Endothelial cell of umbilical vein (primary cell): ENCODE data around the gene PRXL2B. TPM values are rescaled to one million over a fixed set of nuclear protein-coding genes. Genes with fewer than 3 reads are reported as not detected.

ENCODE experiments used
- BruUV-seq: library from RNA; stranded (reverse); fragments of 400-500 nt; replicated peaks from 2 replicates; lab custom pipeline; 2021; lab: Mats Ljungman, UMichigan
- CTCF ChIA-PET: fragments of 300-600, 350-600 bp; sonication (Branson Sonifier 250); formaldehyde crosslinking; loops from one replicate; lab custom pipeline; 2021; ENCODE audit warnings: antibody characterized with exemption, inconsistent platforms; lab: Charles Lee
- POLR2A ChIA-PET: fragments of 300-600, 350-600 bp; sonication (Branson Sonifier 250); formaldehyde crosslinking; loops from one replicate; lab custom pipeline; 2021; ENCODE audit warnings: antibody characterized with exemption, inconsistent platforms; lab: Charles Lee
- DNase-seq: peaks from one replicate; pipeline ENCODE4 v3.0.0-alpha.2; 2011; ENCODE audit warnings: low read depth, low spot score
- FAIRE-seq: peaks from 2 replicates; lab custom pipeline; 2011; peaks lifted over from hg19 to GRCh38; lab: Jason Lieb, UNC
- H2AFZ ChIP-seq: 2 replicates; pipeline ENCODE4 v1.6.0; 2012; ENCODE audit warnings: low read depth, low read length, control low read depth, inconsistent platforms
- H3K27ac ChIP-seq: 2 replicates; pipeline ENCODE4 v1.5.1; 2011; ENCODE audit warnings: low read depth, mild to moderate bottlenecking, control low read depth, low read length, moderate library complexity; ENCODE audit not compliant: insufficient read depth
- H3K27me3 ChIP-seq, 2 experiments: 2 replicates each; pipeline versions ENCODE4 v1.6.0 to v1.6.1; 2011; ENCODE audit warnings: low read length in 2 of 2, mixed read lengths in 1 of 2; ENCODE audit not compliant: control insufficient read depth in 2 of 2, insufficient read depth in 2 of 2
- H3K36me3 ChIP-seq, 2 experiments: 2 replicates in 1 of 2; 3 replicates in 1 of 2; pipeline ENCODE4 v1.5.1; 2011; ENCODE audit warnings: low read length in 2 of 2, mild to moderate bottlenecking in 1 of 2, moderate library complexity in 1 of 2; ENCODE audit not compliant: control insufficient read depth in 2 of 2, insufficient read depth in 2 of 2; ENCODE audit errors: extremely low read depth in 1 of 2
- H3K4me1 ChIP-seq: 3 replicates; pipeline ENCODE4 v1.5.1; 2011; ENCODE audit warnings: mild to moderate bottlenecking, low read length; ENCODE audit not compliant: control insufficient read depth, insufficient read depth; ENCODE audit errors: extremely low read depth
- H3K4me2 ChIP-seq: 2 replicates; pipeline ENCODE4 v1.6.1; 2011; ENCODE audit warnings: low read length, control low read depth, mixed read lengths; ENCODE audit not compliant: insufficient read depth
- H3K4me3 ChIP-seq, 3 experiments: fragments of 200-600 bp in 1 of 3; sonication (generic), shearing (Covaris generic) in 1 of 3; replicated peaks in 1 of 3; 2 replicates each; pipeline ENCODE4 v1.5.1; 2011 to 2016; ENCODE audit warnings: control low read depth in 3 of 3, low read length in 3 of 3, mild to moderate bottlenecking in 2 of 3, inconsistent platforms in 1 of 3, low read depth in 1 of 3, moderate library complexity in 1 of 3; ENCODE audit not compliant: insufficient read depth in 1 of 3
- H3K79me2 ChIP-seq: 2 replicates; pipeline ENCODE4 v1.6.0; 2012; ENCODE audit warnings: low read length, inconsistent platforms; ENCODE audit not compliant: control insufficient read depth, insufficient read depth
- H3K9ac ChIP-seq: replicated peaks from 2 replicates; pipeline ENCODE3; 2011; ENCODE audit warnings: low read length, control low read depth; ENCODE audit not compliant: insufficient read depth; ENCODE audit errors: extremely low read depth
- H3K9me1 ChIP-seq: replicated peaks from 3 replicates; pipeline ENCODE4 v1.6.0; 2011; ENCODE audit warnings: mild to moderate bottlenecking, low read length; ENCODE audit not compliant: control insufficient read depth, insufficient read depth; ENCODE audit errors: extremely low read depth
- H3K9me3 ChIP-seq: replicated peaks from 2 replicates; pipeline ENCODE4 v1.5.1; 2012; ENCODE audit warnings: low read length, inconsistent platforms; ENCODE audit not compliant: control insufficient read depth, insufficient read depth
- H4K20me1 ChIP-seq: replicated peaks from 2 replicates; pipeline ENCODE3; 2011; ENCODE audit warnings: mild to moderate bottlenecking, low read length; ENCODE audit not compliant: control insufficient read depth, insufficient read depth; ENCODE audit errors: extremely low read depth
- EZH2 ChIP-seq: IDR thresholded peaks from 2 replicates; pipeline ENCODE4 v1.6.1; 2012; ENCODE audit warnings: borderline replicate concordance, low read depth, mild to moderate bottlenecking, moderate library complexity, low read length, inconsistent platforms; ENCODE audit not compliant: severe bottlenecking
- FOS ChIP-seq: IDR thresholded peaks from 2 replicates; pipeline ENCODE4 v1.6.1; 2011; ENCODE audit warnings: mild to moderate bottlenecking, low read length, moderate library complexity, borderline replicate concordance; ENCODE audit not compliant: insufficient read depth
- GATA2 ChIP-seq: IDR thresholded peaks from 2 replicates; pipeline ENCODE4 v1.7.0; 2011; ENCODE audit warnings: low read depth, mild to moderate bottlenecking, moderate library complexity, mixed read lengths, low read length; ENCODE audit not compliant: insufficient read length, insufficient read depth
- JUN ChIP-seq: IDR thresholded peaks from 2 replicates; pipeline ENCODE4 v1.6.1; 2011; ENCODE audit warnings: borderline replicate concordance, low read depth; ENCODE audit not compliant: insufficient read length, insufficient read depth
- MYC ChIP-seq: IDR thresholded peaks from one replicate; pipeline ENCODE4 v1.6.1; 2011; ENCODE audit warnings: mild to moderate bottlenecking, low read depth, low read length
- POLR2A ChIP-seq: IDR thresholded peaks from 2 replicates; pipeline ENCODE4 v1.6.1; 2012; ENCODE audit warnings: low read depth, mild to moderate bottlenecking, control low read depth, low read length
- POLR2AphosphoS5 ChIP-seq: IDR thresholded peaks from 2 replicates; pipeline ENCODE4 v1.6.1; 2012; ENCODE audit warnings: low read depth, mild to moderate bottlenecking, control low read depth, low read length, moderate library complexity; ENCODE audit not compliant: insufficient read depth
- dilution Hi-C: fragments of 300-500 bp; cut with MboI; formaldehyde crosslinking; loops from one replicate; pipeline ENCODE4 v1.15.0; 2019; ENCODE audit warnings: low sequenced_read_pairs; ENCODE audit not compliant: extremely low pct_ligation_motif_present
- intact Hi-C: fragments of 100-400 bp; cut with micrococcal nuclease; formaldehyde crosslinking; loops from one replicate; pipeline ENCODE4 v1.10.0; 2022
- polyA plus RNA-seq, 4 experiments: library from polyadenylated mRNA; depleted of rRNA in 3 of 4; stranded (reverse) in 3 of 4; unstranded in 1 of 4; fragments of >200 nt; gene quantifications; 2 replicates each; pipeline versions ENCODE4 v1.2.1 to v1.2.3, GENCODE V29; 2011 to 2012; ENCODE audit warnings: missing spikeins in 1 of 4
- total RNA-seq: library from RNA; stranded (reverse); gene quantifications from 2 replicates; pipeline ENCODE4 v1.2.3, GENCODE V29; 2021
- TF ChIP-seq, protein P1 (sequence below): IDR thresholded peaks from 2 replicates; pipeline ENCODE4 v1.6.1; 2011; ENCODE audit not compliant: insufficient read depth, insufficient read length
- TF ChIP-seq, protein P2 (sequence below), 2 donors: IDR thresholded peaks; 1 replicate in 1 of 2; 2 replicates in 1 of 2; pipeline ENCODE4 v1.5.1; 2011; ENCODE audit warnings: low read length in 2 of 2, mild to moderate bottlenecking in 2 of 2, moderate library complexity in 2 of 2, control low read depth in 1 of 2, inconsistent platforms in 1 of 2, low read depth in 1 of 2; ENCODE audit not compliant: insufficient read depth in 1 of 2; ENCODE audit errors: extremely low read depth in 1 of 2

Gene PRXL2B
- total and polyA plus RNA-seq, 2 donors (not counting 3 experiments of a cell fraction or from before 2014, with no cell fraction given) = 29.6 to 55.8 TPM

DNA sequence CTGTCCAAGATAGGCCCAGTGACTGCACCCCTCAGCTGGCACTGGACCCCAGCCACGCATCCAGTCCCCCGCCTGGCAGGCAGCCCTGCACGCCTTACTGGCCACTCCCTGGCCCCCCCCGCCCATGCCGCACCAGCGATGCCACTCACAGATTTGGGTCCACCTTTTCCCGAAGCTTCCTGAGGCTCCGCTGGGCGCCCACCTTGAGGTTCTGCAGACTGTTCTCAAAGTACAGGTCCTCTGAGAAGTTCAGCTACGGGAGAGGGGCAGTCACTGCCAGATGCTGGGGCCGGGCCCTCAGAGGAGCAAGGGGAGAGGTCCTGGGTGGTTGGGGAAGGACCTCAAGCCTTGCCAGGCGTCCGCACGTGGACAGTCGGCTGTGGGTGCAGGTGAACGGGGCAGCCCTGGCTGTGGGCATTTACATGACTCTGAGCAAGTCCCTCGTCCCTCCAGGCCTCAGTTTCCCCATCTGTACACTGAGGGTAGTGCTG, 8.1 kb downstream of the PRXL2B start:
- DNase-seq (no peak), FAIRE-seq (no peak)
- H4K20me1 ChIP-seq = no peaks in the 10 kb centered on the region
- peak overlapping the region; percentile 94 for H2AFZ ChIP-seq
- POLR2A ChIA-PET = no interaction called here
- no TSS peak for BruUV-seq
- H3K4me2 ChIP-seq = no peak overlapping the region
- CTCF ChIA-PET = no interaction called here
- intact Hi-C loops = no loop called here
- peaks cover 8% of the 10 kb centered on the region for H3K4me1 ChIP-seq
- no peak overlapping the region for H3K27ac ChIP-seq
- TF ChIP-seq POLR2A (no peak), FOS (no peak)
- TF ChIP-seq, protein P1, sequence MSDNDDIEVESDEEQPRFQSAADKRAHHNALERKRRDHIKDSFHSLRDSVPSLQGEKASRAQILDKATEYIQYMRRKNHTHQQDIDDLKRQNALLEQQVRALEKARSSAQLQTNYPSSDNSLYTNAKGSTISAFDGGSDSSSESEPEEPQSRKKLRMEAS = no peak
- H3K36me3 ChIP-seq = no peaks in the 10 kb centered on the region
- dilution Hi-C loops = no loop called here
- H3K9me3 ChIP-seq = no peaks in the 10 kb centered on the region
- H3K27me3 ChIP-seq = no peaks in the 10 kb centered on the region
- no peak overlapping the region for H3K9ac ChIP-seq
- H3K79me2 ChIP-seq = no peaks in the 10 kb centered on the region
- no peak overlapping the region for H3K4me3 ChIP-seq
- H3K9me1 ChIP-seq = no peaks in the 10 kb centered on the region

DNA sequence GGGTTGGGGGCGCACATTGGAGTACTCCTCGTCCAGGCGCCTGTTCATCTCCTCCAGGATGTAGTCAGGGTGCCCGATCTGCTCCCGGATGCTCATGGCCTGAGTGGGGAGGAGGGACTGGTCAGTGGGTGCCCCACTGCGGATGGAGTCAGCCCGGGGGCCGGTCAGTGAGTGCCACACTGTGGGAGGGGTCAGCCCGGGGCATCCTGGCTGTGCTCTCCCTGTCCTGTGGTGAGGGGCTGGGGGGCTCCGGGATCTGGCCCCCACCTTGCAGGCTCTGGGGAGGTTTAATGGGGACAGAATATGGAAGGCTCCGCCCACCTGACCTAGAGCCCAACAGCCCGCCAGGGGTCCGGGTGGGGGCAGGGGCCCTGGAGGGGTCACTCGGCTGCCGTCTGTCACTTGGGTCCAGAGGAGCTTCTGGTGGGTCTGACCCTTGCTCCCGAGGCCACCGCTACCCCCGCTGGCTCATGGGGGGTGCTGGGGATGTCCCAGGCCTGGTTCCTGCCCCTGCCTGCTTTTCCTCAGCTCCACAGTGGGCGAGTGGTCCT, 8.8 kb downstream of the PRXL2B start:
- Histone ChIP-seq H3K27ac (no peak overlapping the region), H3K9me1 (no peaks in the 10 kb centered on the region), H3K4me3 (no peak overlapping the region), H3K27me3 (no peaks in the 10 kb centered on the region), H2AFZ (no peak overlapping the region), H3K9me3 (no peaks in the 10 kb centered on the region), H4K20me1 (no peaks in the 10 kb centered on the region), H3K79me2 (no peaks in the 10 kb centered on the region), H3K9ac (no peak overlapping the region), H3K36me3 (no peaks in the 10 kb centered on the region), H3K4me2 (no peak overlapping the region), H3K4me1 (peaks cover 8% of the 10 kb centered on the region)
- DNase-seq = no peak
- intact Hi-C loops (no loop called here), dilution Hi-C loops (no loop called here)
- no peak for FAIRE-seq
- POLR2A ChIA-PET = no interaction called here
- TF ChIP-seq GATA2 (no peak), EZH2 (no peak), MYC (no peak), JUN (no peak), FOS (no peak), POLR2AphosphoS5 (no peak), POLR2A (no peak)
- TF ChIP-seq, protein P2, sequence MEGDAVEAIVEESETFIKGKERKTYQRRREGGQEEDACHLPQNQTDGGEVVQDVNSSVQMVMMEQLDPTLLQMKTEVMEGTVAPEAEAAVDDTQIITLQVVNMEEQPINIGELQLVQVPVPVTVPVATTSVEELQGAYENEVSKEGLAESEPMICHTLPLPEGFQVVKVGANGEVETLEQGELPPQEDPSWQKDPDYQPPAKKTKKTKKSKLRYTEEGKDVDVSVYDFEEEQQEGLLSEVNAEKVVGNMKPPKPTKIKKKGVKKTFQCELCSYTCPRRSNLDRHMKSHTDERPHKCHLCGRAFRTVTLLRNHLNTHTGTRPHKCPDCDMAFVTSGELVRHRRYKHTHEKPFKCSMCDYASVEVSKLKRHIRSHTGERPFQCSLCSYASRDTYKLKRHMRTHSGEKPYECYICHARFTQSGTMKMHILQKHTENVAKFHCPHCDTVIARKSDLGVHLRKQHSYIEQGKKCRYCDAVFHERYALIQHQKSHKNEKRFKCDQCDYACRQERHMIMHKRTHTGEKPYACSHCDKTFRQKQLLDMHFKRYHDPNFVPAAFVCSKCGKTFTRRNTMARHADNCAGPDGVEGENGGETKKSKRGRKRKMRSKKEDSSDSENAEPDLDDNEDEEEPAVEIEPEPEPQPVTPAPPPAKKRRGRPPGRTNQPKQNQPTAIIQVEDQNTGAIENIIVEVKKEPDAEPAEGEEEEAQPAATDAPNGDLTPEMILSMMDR (IDR thresholded peaks at IDR 0.05; ENCODE audit: extremely low read depth in 1 of 2, insufficient read depth in 1 of 2, low read depth in 1 of 2, low read length in 2 of 2) = no peak
- TF ChIP-seq, protein P1 = no peak
- CTCF ChIA-PET = no interaction called here
- BruUV-seq = no TSS peak
